Transverse colon (tissue), 4 donors: ENCODE measurements around the gene TCOF1. TPM values are rescaled to one million over a fixed set of nuclear protein-coding genes. Genes with fewer than 3 reads are reported as not detected.

Experiments
- DNase-seq: peaks from one replicate; pipeline ENCODE4 v3.0.0-alpha.2; 2019
- H3K27ac ChIP-seq, 4 donors: fragments of 200-600 bp; sonication (generic); 2 replicates each; pipeline ENCODE4 v1.5.1; 2016 to 2018; ENCODE audit warnings: inconsistent platforms in 4 of 4
- H3K27me3 ChIP-seq: fragments of 200-600 bp; sonication (generic); 2 replicates; pipeline ENCODE4 v1.5.1; 2017; ENCODE audit warnings: inconsistent platforms
- H3K36me3 ChIP-seq, 4 donors: fragments of 200-600 bp; sonication (generic); 2 replicates each; pipeline ENCODE4 v1.5.1; 2017 to 2019; ENCODE audit warnings: inconsistent platforms in 4 of 4
- H3K4me1 ChIP-seq, 4 donors: fragments of 200-600 bp; sonication (generic); 2 replicates each; pipeline ENCODE4 v1.5.1; 2017 to 2020; ENCODE audit warnings: inconsistent platforms in 4 of 4
- H3K4me3 ChIP-seq, 4 donors: fragments of 200-600 bp; sonication (generic); 1 replicate in 1 of 4; 2 replicates in 3 of 4; pipeline versions ENCODE4 v1.5.1 to v1.6.1; 2017 to 2019; ENCODE audit warnings: inconsistent platforms in 4 of 4
- H3K9me3 ChIP-seq, 2 donors: fragments of 200-600 bp; sonication (generic); 2 replicates each; pipeline ENCODE4 v1.5.1; 2017 to 2019; ENCODE audit warnings: inconsistent platforms in 2 of 2
- EP300 ChIP-seq: sonication (generic); formaldehyde crosslinking; IDR thresholded peaks from one replicate; pipeline ENCODE4 v1.6.1; 2017; ENCODE audit warnings: antibody characterized with exemption, low read depth
- POLR2A ChIP-seq: fragments of 450-650 bp; IDR thresholded peaks from one replicate; pipeline ENCODE4 v1.6.1; 2016; ENCODE audit warnings: antibody characterized with exemption, mild to moderate bottlenecking, moderate library complexity
- POLR2AphosphoS5 ChIP-seq, 3 donors: sonication (generic); formaldehyde crosslinking; IDR thresholded peaks; one replicate each; pipeline ENCODE4 v1.6.1; 2016; ENCODE audit warnings: antibody characterized with exemption in 3 of 3
- WGBS, 2 donors: methylation state at CpG; one replicate each; pipeline ENCODE4 v1.1.5; 2018; ENCODE audit warnings: low coverage in 1 of 2; 5-methylcytosine and 5-hydroxymethylcytosine counted together
- in situ Hi-C, 4 donors: fragments of 200-750 bp; cut with MboI; loops; one replicate each; pipeline versions ENCODE4 v1.15.0 to v1.15.1; 2017; ENCODE audit warnings: low sequenced_read_pairs in 3 of 4, low pct_ligation_motif_present in 1 of 4, low pct_unique_long_range_greater_than_20kb in 1 of 4
- intact Hi-C: fragments of 100-400 bp; cut with DNase I; formaldehyde crosslinking; loops from one replicate; pipeline ENCODE4 v1.15.1; 2023; ENCODE audit warnings: low total_unique reads
- total RNA-seq, 4 donors: library from RNA; depleted of rRNA; stranded (reverse); fragments of >200 nt; gene quantifications; one replicate each; pipeline ENCODE4 v1.1.0, GENCODE V29; 2016
- TF ChIP-seq, protein P1 (sequence below), 5 experiments: fragments of 200-600 bp in 3 of 5; fragments of 450-650 bp in 2 of 5; sonication (generic) in 3 of 5; IDR thresholded peaks; 1 replicate in 2 of 5; 2 replicates in 3 of 5; pipeline ENCODE4 v1.5.1; 2016 to 2017; ENCODE audit warnings: antibody characterized with exemption in 5 of 5, inconsistent platforms in 3 of 5, mild to moderate bottlenecking in 2 of 5, moderate library complexity in 1 of 5

The TCOF1 gene
- total RNA-seq, 4 donors from 2014 or later, result 12.0 to 87.2 (median 31.3) TPM

DNA sequence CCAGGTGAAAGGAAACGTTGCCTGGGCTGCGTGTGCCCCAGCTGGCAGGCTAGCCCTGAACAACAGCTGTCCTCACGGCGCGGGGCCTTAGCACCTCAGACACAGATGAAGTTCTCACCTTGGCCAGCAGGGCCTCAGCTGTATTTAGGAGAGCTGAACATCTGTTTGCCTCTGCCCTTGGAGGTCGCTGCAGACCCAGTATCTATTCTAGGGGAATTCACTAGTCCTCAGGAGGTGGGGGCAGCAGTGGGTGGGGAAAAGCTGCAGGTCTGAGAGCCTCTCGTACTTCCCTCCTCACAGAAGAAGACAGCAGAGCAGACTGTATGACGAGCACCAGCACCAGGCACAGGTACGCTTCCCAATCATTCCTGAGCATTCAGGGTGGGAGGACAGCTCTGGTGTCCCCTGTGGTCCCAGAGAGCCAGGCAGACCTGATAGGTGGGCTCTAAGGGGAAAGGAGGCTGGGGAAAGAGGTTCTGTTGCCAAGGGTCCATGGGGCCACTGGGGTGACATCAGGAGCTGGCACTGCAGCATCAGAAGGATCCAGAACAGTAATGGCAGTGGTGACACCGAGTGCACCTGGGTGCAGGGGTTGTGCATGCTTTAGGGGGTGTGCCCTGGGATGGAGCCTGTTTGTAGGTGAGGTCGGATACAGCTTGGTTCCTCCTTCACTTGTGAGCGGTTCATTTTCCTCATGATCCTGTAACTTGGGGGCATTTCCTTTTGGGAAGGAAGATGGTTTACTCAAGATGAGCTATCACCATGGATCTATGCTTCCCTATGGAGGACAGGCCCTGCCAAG, 41.4 kb downstream of the TCOF1 start:
- TF ChIP-seq, protein P1, sequence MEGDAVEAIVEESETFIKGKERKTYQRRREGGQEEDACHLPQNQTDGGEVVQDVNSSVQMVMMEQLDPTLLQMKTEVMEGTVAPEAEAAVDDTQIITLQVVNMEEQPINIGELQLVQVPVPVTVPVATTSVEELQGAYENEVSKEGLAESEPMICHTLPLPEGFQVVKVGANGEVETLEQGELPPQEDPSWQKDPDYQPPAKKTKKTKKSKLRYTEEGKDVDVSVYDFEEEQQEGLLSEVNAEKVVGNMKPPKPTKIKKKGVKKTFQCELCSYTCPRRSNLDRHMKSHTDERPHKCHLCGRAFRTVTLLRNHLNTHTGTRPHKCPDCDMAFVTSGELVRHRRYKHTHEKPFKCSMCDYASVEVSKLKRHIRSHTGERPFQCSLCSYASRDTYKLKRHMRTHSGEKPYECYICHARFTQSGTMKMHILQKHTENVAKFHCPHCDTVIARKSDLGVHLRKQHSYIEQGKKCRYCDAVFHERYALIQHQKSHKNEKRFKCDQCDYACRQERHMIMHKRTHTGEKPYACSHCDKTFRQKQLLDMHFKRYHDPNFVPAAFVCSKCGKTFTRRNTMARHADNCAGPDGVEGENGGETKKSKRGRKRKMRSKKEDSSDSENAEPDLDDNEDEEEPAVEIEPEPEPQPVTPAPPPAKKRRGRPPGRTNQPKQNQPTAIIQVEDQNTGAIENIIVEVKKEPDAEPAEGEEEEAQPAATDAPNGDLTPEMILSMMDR (IDR thresholded peaks at IDR 0.05), result peak; percentile 25 to 47 (median 31)
- TF ChIP-seq POLR2A (no peak), POLR2AphosphoS5 (IDR thresholded peaks at IDR 0.05) (no peak), EP300 (no peak)
- peak; percentile 30 for DNase-seq
- intact Hi-C loops (no loop called here), in situ Hi-C loops (no loop called here)
- Histone ChIP-seq H3K9me3 (no peaks in the 10 kb centered on the region), H3K27me3 (no peaks in the 10 kb centered on the region), H3K27ac (peak overlapping the region in 1 of 4 donors; percentile 17), H3K36me3 (peaks cover 0 to 15% (median 6%) of the 10 kb centered on the region in 4 donors), H3K4me1 (no peaks in the 10 kb centered on the region), H3K4me3 (no peak overlapping the region)
- WGBS, 2 donors, result 54% methylated on average over 12 of the region's 12 CpGs; no CpG with 5 or more reads in 1 of the 2 donors

DNA sequence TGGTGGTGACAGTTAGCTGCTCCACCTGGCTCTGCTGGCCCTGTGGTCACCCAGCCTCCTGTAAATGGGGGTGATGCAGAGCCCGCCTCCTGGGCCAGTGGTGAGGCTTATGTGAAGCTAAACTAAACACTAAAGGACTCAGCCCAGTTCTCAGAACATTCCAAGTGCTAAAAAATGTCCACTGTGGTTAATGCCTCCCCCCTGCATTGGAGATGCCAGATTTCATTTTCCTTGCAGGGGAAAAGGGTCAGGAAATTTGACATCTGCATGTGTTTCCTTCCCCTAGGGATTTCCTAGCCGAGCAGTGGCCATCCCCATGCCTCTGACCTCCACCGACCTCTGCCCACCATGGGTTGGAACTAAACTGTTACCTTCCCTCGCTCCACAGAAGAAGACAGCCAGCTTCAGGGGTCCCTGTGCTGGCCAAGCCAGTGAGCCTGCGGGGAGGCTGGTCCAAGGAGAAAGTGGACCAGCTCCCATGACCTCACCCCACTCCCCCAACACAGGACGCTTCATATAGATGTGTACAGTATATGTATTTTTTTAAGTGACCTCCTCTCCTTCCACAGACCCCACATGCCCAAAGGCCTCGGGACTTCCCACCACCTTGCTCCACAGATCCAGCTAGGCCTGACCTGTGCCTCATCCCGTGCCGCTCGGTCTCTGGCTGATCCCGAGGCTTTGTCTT, 42.2 kb downstream of the TCOF1 start:
- DNase-seq, result no peak
- 58 to 82% methylated on average over 2 to 11 of the region's 11 CpGs for WGBS, 2 donors
- no peaks in the 10 kb centered on the region for H3K4me1 ChIP-seq
- in situ Hi-C loops (no loop called here), intact Hi-C loops (no loop called here)
- no peaks in the 10 kb centered on the region for H3K27me3 ChIP-seq
- H3K4me3 ChIP-seq, result no peak overlapping the region
- H3K9me3 ChIP-seq, result no peaks in the 10 kb centered on the region
- no peak for TF ChIP-seq EP300
- TF ChIP-seq, protein P1 (IDR thresholded peaks at IDR 0.05), result no peak
- TF ChIP-seq POLR2A, result no peak
- TF ChIP-seq POLR2AphosphoS5 (IDR thresholded peaks at IDR 0.05), result no peak
- peaks cover 0 to 13% (median 3%) of the 10 kb centered on the region in 4 donors for H3K36me3 ChIP-seq
- no peak overlapping the region for H3K27ac ChIP-seq

DNA sequence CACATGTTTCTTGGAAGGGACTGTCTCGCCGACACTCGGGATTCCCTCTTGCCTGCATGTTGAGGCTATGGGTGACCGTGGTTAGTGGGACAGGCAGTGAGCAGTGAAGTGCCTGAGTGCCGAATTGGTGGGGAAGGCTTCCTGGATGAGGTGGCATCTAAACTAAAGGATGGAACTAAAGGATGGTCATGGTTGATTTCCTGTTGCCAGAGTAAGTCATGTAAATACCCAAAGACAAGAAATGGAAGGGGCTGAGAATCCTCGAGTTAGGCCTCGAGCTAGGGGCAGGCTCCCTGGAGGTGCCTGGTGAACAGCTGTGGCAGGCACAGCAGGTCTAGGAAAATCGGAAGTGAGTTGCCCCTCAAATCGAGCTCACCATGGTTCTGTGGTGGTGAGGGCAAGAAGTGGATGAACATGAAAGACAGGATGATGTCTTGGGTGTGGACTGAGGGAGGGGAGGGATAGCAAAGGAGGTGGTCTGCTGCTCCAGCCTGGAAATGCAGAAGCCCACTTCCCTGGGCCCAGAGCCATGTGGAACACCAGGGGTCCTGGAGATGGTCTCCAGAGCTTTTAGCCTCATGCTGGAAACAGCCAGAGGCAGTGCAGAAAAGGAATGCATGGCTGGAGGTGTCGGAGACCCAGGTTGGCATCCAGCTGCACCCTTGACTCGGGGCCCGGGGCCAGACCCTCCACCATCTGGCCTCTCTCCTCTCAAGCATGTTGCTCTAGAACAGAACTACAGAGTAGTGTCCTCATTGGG, 43.0 kb downstream of the TCOF1 start:
- no peaks in the 10 kb centered on the region for H3K9me3 ChIP-seq
- H3K27ac ChIP-seq, result no peak overlapping the region
- no peak for DNase-seq
- H3K27me3 ChIP-seq, result no peaks in the 10 kb centered on the region
- intact Hi-C loops, result no loop called here
- no peak overlapping the region for H3K4me3 ChIP-seq
- no peak for TF ChIP-seq EP300
- TF ChIP-seq, protein P1 (IDR thresholded peaks at IDR 0.05), result no peak
- TF ChIP-seq POLR2A, result no peak
- TF ChIP-seq POLR2AphosphoS5 (IDR thresholded peaks at IDR 0.05), result no peak
- 77 to 88% methylated on average over 5 to 12 of the region's 12 CpGs for WGBS, 2 donors
- H3K4me1 ChIP-seq, result no peaks in the 10 kb centered on the region
- H3K36me3 ChIP-seq, result peaks cover 0 to 13% (median under 1%) of the 10 kb centered on the region in 4 donors
- in situ Hi-C loops, result no loop called here

DNA sequence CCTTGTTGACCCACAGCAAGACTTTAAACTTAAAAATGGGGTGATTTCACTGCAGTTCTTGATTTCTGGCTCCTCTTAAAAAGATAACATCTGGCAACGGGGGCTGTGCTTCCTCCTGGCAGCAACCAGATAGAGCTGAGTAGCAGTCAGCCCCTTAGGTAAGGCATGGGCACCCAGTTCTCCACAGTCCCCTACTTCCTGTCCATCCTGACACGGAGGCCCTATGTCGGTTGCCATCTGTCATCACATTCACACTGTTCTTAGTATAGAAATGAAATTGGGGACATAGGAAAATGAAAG, 43.5 kb downstream of the TCOF1 start:
- Histone ChIP-seq H3K4me3 (no peak overlapping the region), H3K27ac (no peak overlapping the region), H3K9me3 (no peaks in the 10 kb centered on the region), H3K4me1 (no peaks in the 10 kb centered on the region), H3K27me3 (no peaks in the 10 kb centered on the region), H3K36me3 (peaks cover 0 to 13% (median 0%) of the 10 kb centered on the region in 4 donors)
- DNase-seq, result no peak
- in situ Hi-C loops (no loop called here), intact Hi-C loops (no loop called here)
- 66% methylated on average over 3 of the region's 3 CpGs; no CpG with 5 or more reads in 1 of the 2 donors for WGBS, 2 donors
- TF ChIP-seq EP300 (no peak), POLR2AphosphoS5 (IDR thresholded peaks at IDR 0.05) (no peak), POLR2A (no peak)
- TF ChIP-seq, protein P1 (IDR thresholded peaks at IDR 0.05), result no peak
